H1 (cell line): Measurements from ENCODE around the gene GLO1. TPM values are rescaled to one million over a fixed set of nuclear protein-coding genes. Genes with fewer than 3 reads are reported as not detected.

Experiments used
- CTCF ChIA-PET: fragments of 300-600 bp; sonication (Branson Sonifier 250); formaldehyde crosslinking; loops from one replicate; lab custom pipeline; 2021; ENCODE audit not compliant: partially characterized antibody; lab: Charles Lee
- POLR2A ChIA-PET: fragments of 300-600 bp; sonication (Branson Sonifier 250); formaldehyde crosslinking; loops from one replicate; lab custom pipeline; 2021; ENCODE audit warnings: inconsistent platforms; ENCODE audit not compliant: partially characterized antibody; lab: Charles Lee
- DNase-seq, 2 experiments: peaks; one replicate each; pipeline versions ENCODE4 v3.0.0 to v3.0.0-alpha.2; 2010 to 2022; ENCODE audit warnings: low spot score in 2 of 2, low read depth in 1 of 2, mixed read lengths in 1 of 2
- FAIRE-seq: peaks from 2 replicates; lab custom pipeline; 2011; peaks lifted over from hg19 to GRCh38; lab: Jason Lieb, UNC
- H2AFZ ChIP-seq: 2 replicates; pipeline ENCODE4 v1.8.1; 2012; ENCODE audit warnings: low read length, inconsistent platforms
- H2AK5ac ChIP-seq: 2 replicates; pipeline ENCODE4 v1.6.1; 2013; ENCODE audit warnings: low read depth, low read length
- H2BK120ac ChIP-seq: replicated peaks from 2 replicates; pipeline ENCODE3; 2013; ENCODE audit warnings: low read depth, low read length, inconsistent platforms
- H2BK12ac ChIP-seq: 2 replicates; pipeline ENCODE4 v1.6.1; 2013; ENCODE audit warnings: low read depth, low read length
- H2BK15ac ChIP-seq: 2 replicates; pipeline ENCODE4 v1.6.1; 2013; ENCODE audit warnings: low read length
- H2BK20ac ChIP-seq: 2 replicates; pipeline ENCODE4 v1.6.1; 2013; ENCODE audit warnings: low read length
- H2BK5ac ChIP-seq: 2 replicates; pipeline ENCODE4 v1.6.1; 2013; ENCODE audit warnings: low read depth, low read length
- H3K14ac ChIP-seq: 2 replicates; pipeline ENCODE4 v1.6.1; 2013; ENCODE audit warnings: inconsistent platforms; ENCODE audit not compliant: insufficient read length
- H3K18ac ChIP-seq: 2 replicates; pipeline ENCODE4 v1.6.1; 2013; ENCODE audit warnings: low read length; ENCODE audit errors: extremely low read depth
- H3K23ac ChIP-seq: 2 replicates; pipeline ENCODE4 v1.6.1; 2013; ENCODE audit warnings: inconsistent platforms; ENCODE audit not compliant: insufficient read length
- H3K23me2 ChIP-seq: 2 replicates; pipeline ENCODE4 v1.6.1; 2013; ENCODE audit warnings: low read depth, low read length
- H3K27ac ChIP-seq: 2 replicates; pipeline ENCODE4 v1.6.1; 2011; ENCODE audit warnings: low read depth, low read length, inconsistent platforms
- H3K27me3 ChIP-seq, 4 experiments: replicated peaks in 1 of 4; 1 replicate in 1 of 4; 2 replicates in 3 of 4; pipeline versions ENCODE4 v1.6.1 to v1.8.1; 2011 to 2013; ENCODE audit warnings: low read length in 3 of 4, mild to moderate bottlenecking in 3 of 4, inconsistent platforms in 2 of 4, mixed read lengths in 2 of 4, moderate library complexity in 1 of 4; ENCODE audit not compliant: control insufficient read depth in 3 of 4, insufficient read depth in 3 of 4; ENCODE audit errors: extremely low read depth in 1 of 4
- H3K36me3 ChIP-seq, 4 experiments: 2 replicates each; pipeline versions ENCODE4 v1.6.1 to v1.8.1; 2011 to 2013; ENCODE audit warnings: mild to moderate bottlenecking in 4 of 4, low read length in 3 of 4, moderate library complexity in 2 of 4, control low read depth in 1 of 4, inconsistent platforms in 1 of 4; ENCODE audit not compliant: insufficient read depth in 4 of 4, control insufficient read depth in 2 of 4
- H3K4ac ChIP-seq: replicated peaks from 2 replicates; pipeline ENCODE3; 2013; ENCODE audit warnings: low read length, low read depth, mixed read lengths, inconsistent platforms; ENCODE audit not compliant: insufficient read length
- H3K4me1 ChIP-seq, 4 experiments: replicated peaks in 1 of 4; 1 replicate in 1 of 4; 2 replicates in 3 of 4; pipeline versions ENCODE4 v1.6.1 to v1.8.1; 2011 to 2013; ENCODE audit warnings: low read length in 3 of 4, inconsistent platforms in 2 of 4, mixed read lengths in 1 of 4; ENCODE audit not compliant: insufficient read depth in 4 of 4, control insufficient read depth in 3 of 4
- H3K4me2 ChIP-seq, 2 experiments: 2 replicates each; pipeline versions ENCODE4 v1.6.1 to v1.8.1; 2011 to 2013; ENCODE audit warnings: low read depth in 2 of 2, low read length in 2 of 2, control low read depth in 1 of 2, inconsistent platforms in 1 of 2, mild to moderate bottlenecking in 1 of 2; ENCODE audit not compliant: insufficient read depth in 1 of 2
- H3K4me3 ChIP-seq, 4 experiments: fragments of 200-600, 300-600 bp in 1 of 4; sonication (generic), shearing (Covaris generic), sonication (Bioruptor Twin) in 1 of 4; 2 replicates each; pipeline versions ENCODE4 v1.5.1 to v1.8.1; 2011 to 2016; ENCODE audit warnings: low read length in 4 of 4, low read depth in 3 of 4, control low read depth in 2 of 4, inconsistent platforms in 2 of 4, mild to moderate bottlenecking in 2 of 4, mixed read lengths in 1 of 4, moderate library complexity in 1 of 4; ENCODE audit not compliant: insufficient read depth in 2 of 4; ENCODE audit errors: extremely low read depth in 1 of 4
- H3K56ac ChIP-seq: replicated peaks from 2 replicates; pipeline ENCODE3; 2013; ENCODE audit warnings: low read depth, mild to moderate bottlenecking, mixed read lengths, low read length, inconsistent platforms; ENCODE audit not compliant: insufficient read length
- H3K79me1 ChIP-seq: 2 replicates; pipeline ENCODE4 v1.6.1; 2013; ENCODE audit warnings: low read depth, low read length, control low read depth
- H3K79me2 ChIP-seq, 2 experiments: 2 replicates each; pipeline versions ENCODE4 v1.6.1 to v1.8.1; 2012 to 2013; ENCODE audit warnings: low read length in 2 of 2, mild to moderate bottlenecking in 2 of 2, inconsistent platforms in 1 of 2; ENCODE audit not compliant: insufficient read depth in 2 of 2, control insufficient read depth in 1 of 2
- H3K9ac ChIP-seq, 4 experiments: replicated peaks in 1 of 4; 1 replicate in 1 of 4; 2 replicates in 3 of 4; pipeline versions ENCODE4 v1.6.1 to v1.8.1; 2011 to 2013; ENCODE audit warnings: low read depth in 3 of 4, low read length in 3 of 4, control low read depth in 2 of 4, mild to moderate bottlenecking in 2 of 4, moderate library complexity in 2 of 4, inconsistent platforms in 1 of 4; ENCODE audit errors: extremely low read depth in 1 of 4
- H3K9me3 ChIP-seq, 2 experiments: 2 replicates each; pipeline versions ENCODE4 v1.6.1 to v1.8.1; 2012 to 2013; ENCODE audit warnings: mild to moderate bottlenecking in 2 of 2, moderate library complexity in 2 of 2, control low read depth in 1 of 2, inconsistent platforms in 1 of 2, low read depth in 1 of 2, low read length in 1 of 2, mixed read lengths in 1 of 2; ENCODE audit not compliant: insufficient read depth in 2 of 2
- H4K20me1 ChIP-seq, 2 experiments: replicated peaks in 1 of 2; 2 replicates each; pipeline versions ENCODE3 to v1.8.1; 2011 to 2013; ENCODE audit warnings: inconsistent platforms in 2 of 2, low read length in 2 of 2, mild to moderate bottlenecking in 1 of 2; ENCODE audit not compliant: insufficient read depth in 2 of 2, control insufficient read depth in 1 of 2
- H4K5ac ChIP-seq: 2 replicates; pipeline ENCODE4 v1.6.1; 2013; ENCODE audit warnings: low read length, low read depth, mixed read lengths, inconsistent platforms; ENCODE audit not compliant: insufficient read length
- H4K8ac ChIP-seq: 2 replicates; pipeline ENCODE4 v1.8.0; 2013; ENCODE audit warnings: mild to moderate bottlenecking, moderate library complexity, low read length, inconsistent platforms; ENCODE audit not compliant: insufficient read depth; ENCODE audit errors: extremely low read depth
- H4K91ac ChIP-seq: replicated peaks from 2 replicates; pipeline ENCODE3; 2013; ENCODE audit warnings: low read length, mixed read lengths, inconsistent platforms; ENCODE audit not compliant: insufficient read length
- ASH2L ChIP-seq: fragments of 200-600, 300-600 bp; sonication (generic); IDR thresholded peaks from one replicate; pipeline ENCODE4 v1.7.1; 2017; ENCODE audit warnings: low read length
- BCL11A ChIP-seq, 2 experiments: IDR thresholded peaks; one replicate each; pipeline ENCODE4 v1.6.1; 2011; ENCODE audit warnings: low read depth in 2 of 2, low read length in 2 of 2, mild to moderate bottlenecking in 2 of 2
- CHD2 ChIP-seq: IDR thresholded peaks from 2 replicates; pipeline ENCODE4 v1.6.1; 2012; ENCODE audit warnings: low read length, improper control_type of control experiment
- EZH2 ChIP-seq: fragments of 200-600 bp; sonication (generic); IDR thresholded peaks from 2 replicates; pipeline ENCODE4 v1.7.1; 2012; ENCODE audit warnings: low read depth, mild to moderate bottlenecking, moderate library complexity, low read length, inconsistent platforms; ENCODE audit not compliant: severe bottlenecking
- GTF2F1 ChIP-seq: IDR thresholded peaks from 2 replicates; pipeline ENCODE4 v1.6.1; 2012; ENCODE audit warnings: low read depth, low read length, improper control_type of control experiment, borderline replicate concordance
- PHF8 ChIP-seq: fragments of 200-600 bp; sonication (generic); conservative IDR thresholded peaks from 2 replicates; pipeline ENCODE4 v1.7.1; 2012; ENCODE audit warnings: low read depth, mild to moderate bottlenecking, inconsistent platforms, low read length, moderate library complexity
- POLR2AphosphoS5 ChIP-seq: IDR thresholded peaks from 2 replicates; pipeline ENCODE4 v1.6.1; 2011; ENCODE audit warnings: low read depth, low read length
- RAD21 ChIP-seq, 2 experiments: IDR thresholded peaks in 1 of 2; conservative IDR thresholded peaks in 1 of 2; 2 replicates each; pipeline ENCODE4 v1.6.1; 2011; ENCODE audit warnings: low read depth in 2 of 2, low read length in 2 of 2, improper control_type of control experiment in 1 of 2, inconsistent platforms in 1 of 2, mild to moderate bottlenecking in 1 of 2, moderate library complexity in 1 of 2
- RBBP5 ChIP-seq: IDR thresholded peaks from 2 replicates; pipeline ENCODE4 v1.7.1; 2012; ENCODE audit warnings: low read depth, mild to moderate bottlenecking, inconsistent platforms, low read length, moderate library complexity, borderline replicate concordance
- SP4 ChIP-seq: IDR thresholded peaks from 2 replicates; pipeline ENCODE4 v1.6.1; 2012; ENCODE audit warnings: low read length, inconsistent platforms
- TAF7 ChIP-seq: optimal IDR thresholded peaks from 2 replicates; pipeline ENCODE3; 2011; ENCODE audit warnings: low read depth, mild to moderate bottlenecking, inconsistent platforms, low read length, moderate library complexity, borderline replicate concordance
- WGBS, 2 experiments: shearing (Covaris generic) in 1 of 2; methylation state at CpG; one replicate each; pipeline versions ENCODE4 v1.1.6 to v1.1.7; 2013 to 2015; ENCODE audit warnings: low lambda C conversion rate in 2 of 2, mixed read lengths in 2 of 2, inconsistent platforms in 1 of 2, low coverage in 1 of 2, missing lambda C conversion rate in 1 of 2; ENCODE audit not compliant: insufficient replicate concordance in 2 of 2, insufficient coverage in 1 of 2, insufficient read length in 1 of 2; ENCODE audit errors: extremely low coverage in 1 of 2, missing lambda C conversion rate in 1 of 2; 5-methylcytosine and 5-hydroxymethylcytosine counted together
- polyA plus RNA-seq, 7 experiments: library from polyadenylated mRNA; depleted of rRNA in 3 of 7; stranded (reverse) in 5 of 7; unstranded in 2 of 7; fragments of >200 nt in 5 of 7; fragments of 200-250 nt in 2 of 7; gene quantifications; 1 replicate in 5 of 7; 2 replicates in 1 of 7; 4 replicates in 1 of 7; pipeline versions ENCODE4 v1.2.1 to v1.2.3, GENCODE V29; 2011 to 2013; ENCODE audit warnings: missing spikeins in 2 of 7, mixed read lengths in 2 of 7
- total RNA-seq: library from RNA; stranded (reverse); fragmentation: NEBNext Ultra II Directional; extraction: Animal tissue kit (Norgen Biotek cat#: 25700); gene quantifications from 2 replicates; pipeline ENCODE4 v1.2.1, GENCODE V29; 2021

GLO1 gene
- total and polyA plus RNA-seq, 2 of the 8 experiments (the other 6 are each of a cell fraction or from before 2014, with no cell fraction given) = 104 to 170 TPM

GRCh38 chr6:38738261-38738660 lies 35.3 kb upstream of the GLO1 start:
- Histone ChIP-seq H3K23ac (no peak overlapping the region), H4K91ac (no peak overlapping the region), H2BK12ac (no peak overlapping the region), H3K79me2 (no peaks in the 10 kb centered on the region), H2AK5ac (no peak overlapping the region), H3K23me2 (no peaks in the 10 kb centered on the region), H4K20me1 (no peaks in the 10 kb centered on the region), H3K56ac (no peak overlapping the region), H3K9ac (no peak overlapping the region), H3K79me1 (no peaks in the 10 kb centered on the region), H3K27ac (no peak overlapping the region), H3K18ac (no peak overlapping the region), H2AFZ (no peak overlapping the region), H2BK5ac (no peak overlapping the region), H3K27me3 (no peaks in the 10 kb centered on the region), H3K4me3 (no peak overlapping the region), H3K4ac (no peak overlapping the region), H4K8ac (no peak overlapping the region), H2BK15ac (no peak overlapping the region), H3K9me3 (peaks cover 0 to 2% of the 10 kb centered on the region in 2 experiments; a peak in 1 of 4 replicates), H3K4me1 (no peaks in the 10 kb centered on the region), H2BK120ac (no peak overlapping the region), H2BK20ac (no peak overlapping the region), H3K4me2 (no peak overlapping the region), H3K14ac (no peak overlapping the region), H4K5ac (no peak overlapping the region), H3K36me3 (no peaks in the 10 kb centered on the region)
- ChIA-PET POLR2A (no interaction called here), CTCF (interaction anchor here (0.7 kb wide), 1 partner anchor 281 kb away, joined by 3 read pairs; no protein-coding TSS in a partner anchor)
- 84% methylated on average over 3 of the region's 3 CpGs; no CpG with 5 or more reads in 1 of the 2 experiments for WGBS, 2 experiments
- DNase-seq = no peak
- FAIRE-seq = no peak
- no peak for TF ChIP-seq SP4
- no peak for TF ChIP-seq TAF7
- TF ChIP-seq RBBP5 = no peak
- TF ChIP-seq POLR2AphosphoS5 = no peak
- no peak for TF ChIP-seq BCL11A (IDR thresholded peaks at IDR 0.05; ENCODE audit: low read depth in 2 of 2, low read length in 2 of 2)
- no peak for TF ChIP-seq GTF2F1
- TF ChIP-seq RAD21 (IDR thresholded peaks at IDR 0.05 in 1 of 2, conservative IDR thresholded peaks at IDR 0.05 in 1 of 2; ENCODE audit: low read depth in 2 of 2, low read length in 2 of 2) = no peak
- no peak for TF ChIP-seq PHF8
- TF ChIP-seq ASH2L = no peak
- no peak for TF ChIP-seq EZH2
- TF ChIP-seq CHD2 = no peak
